Endothelial cell of umbilical vein (primary cell): ENCODE results near the gene ZNF398. TPM values are rescaled to one million over a fixed set of nuclear protein-coding genes. Genes with fewer than 3 reads are reported as not detected.

Experiments
- BruUV-seq: library from RNA; stranded (reverse); fragments of 400-500 nt; replicated peaks from 2 replicates; lab custom pipeline; 2021; lab: Mats Ljungman, UMichigan
- CTCF ChIA-PET: fragments of 300-600, 350-600 bp; sonication (Branson Sonifier 250); formaldehyde crosslinking; loops from one replicate; lab custom pipeline; 2021; ENCODE audit warnings: antibody characterized with exemption, inconsistent platforms; lab: Charles Lee
- POLR2A ChIA-PET: fragments of 300-600, 350-600 bp; sonication (Branson Sonifier 250); formaldehyde crosslinking; loops from one replicate; lab custom pipeline; 2021; ENCODE audit warnings: antibody characterized with exemption, inconsistent platforms; lab: Charles Lee
- DNase-seq: peaks from one replicate; pipeline ENCODE4 v3.0.0-alpha.2; 2011; ENCODE audit warnings: low read depth, low spot score
- FAIRE-seq: peaks from 2 replicates; lab custom pipeline; 2011; peaks lifted over from hg19 to GRCh38; lab: Jason Lieb, UNC
- H2AFZ ChIP-seq: 2 replicates; pipeline ENCODE4 v1.6.0; 2012; ENCODE audit warnings: low read depth, low read length, control low read depth, inconsistent platforms
- H3K27ac ChIP-seq: 2 replicates; pipeline ENCODE4 v1.5.1; 2011; ENCODE audit warnings: low read depth, mild to moderate bottlenecking, control low read depth, low read length, moderate library complexity; ENCODE audit not compliant: insufficient read depth
- H3K27me3 ChIP-seq, 2 experiments: 2 replicates each; pipeline versions ENCODE4 v1.6.0 to v1.6.1; 2011; ENCODE audit warnings: low read length in 2 of 2, mixed read lengths in 1 of 2; ENCODE audit not compliant: control insufficient read depth in 2 of 2, insufficient read depth in 2 of 2
- H3K36me3 ChIP-seq, 2 experiments: 2 replicates in 1 of 2; 3 replicates in 1 of 2; pipeline ENCODE4 v1.5.1; 2011; ENCODE audit warnings: low read length in 2 of 2, mild to moderate bottlenecking in 1 of 2, moderate library complexity in 1 of 2; ENCODE audit not compliant: control insufficient read depth in 2 of 2, insufficient read depth in 2 of 2; ENCODE audit errors: extremely low read depth in 1 of 2
- H3K4me1 ChIP-seq: 3 replicates; pipeline ENCODE4 v1.5.1; 2011; ENCODE audit warnings: mild to moderate bottlenecking, low read length; ENCODE audit not compliant: control insufficient read depth, insufficient read depth; ENCODE audit errors: extremely low read depth
- H3K4me2 ChIP-seq: 2 replicates; pipeline ENCODE4 v1.6.1; 2011; ENCODE audit warnings: low read length, control low read depth, mixed read lengths; ENCODE audit not compliant: insufficient read depth
- H3K4me3 ChIP-seq, 3 experiments: fragments of 200-600 bp in 1 of 3; sonication (generic), shearing (Covaris generic) in 1 of 3; replicated peaks in 1 of 3; 2 replicates each; pipeline ENCODE4 v1.5.1; 2011 to 2016; ENCODE audit warnings: control low read depth in 3 of 3, low read length in 3 of 3, mild to moderate bottlenecking in 2 of 3, inconsistent platforms in 1 of 3, low read depth in 1 of 3, moderate library complexity in 1 of 3; ENCODE audit not compliant: insufficient read depth in 1 of 3
- H3K79me2 ChIP-seq: 2 replicates; pipeline ENCODE4 v1.6.0; 2012; ENCODE audit warnings: low read length, inconsistent platforms; ENCODE audit not compliant: control insufficient read depth, insufficient read depth
- H3K9ac ChIP-seq: replicated peaks from 2 replicates; pipeline ENCODE3; 2011; ENCODE audit warnings: low read length, control low read depth; ENCODE audit not compliant: insufficient read depth; ENCODE audit errors: extremely low read depth
- H3K9me1 ChIP-seq: replicated peaks from 3 replicates; pipeline ENCODE4 v1.6.0; 2011; ENCODE audit warnings: mild to moderate bottlenecking, low read length; ENCODE audit not compliant: control insufficient read depth, insufficient read depth; ENCODE audit errors: extremely low read depth
- H3K9me3 ChIP-seq: replicated peaks from 2 replicates; pipeline ENCODE4 v1.5.1; 2012; ENCODE audit warnings: low read length, inconsistent platforms; ENCODE audit not compliant: control insufficient read depth, insufficient read depth
- H4K20me1 ChIP-seq: replicated peaks from 2 replicates; pipeline ENCODE3; 2011; ENCODE audit warnings: mild to moderate bottlenecking, low read length; ENCODE audit not compliant: control insufficient read depth, insufficient read depth; ENCODE audit errors: extremely low read depth
- EZH2 ChIP-seq: IDR thresholded peaks from 2 replicates; pipeline ENCODE4 v1.6.1; 2012; ENCODE audit warnings: borderline replicate concordance, low read depth, mild to moderate bottlenecking, moderate library complexity, low read length, inconsistent platforms; ENCODE audit not compliant: severe bottlenecking
- FOS ChIP-seq: IDR thresholded peaks from 2 replicates; pipeline ENCODE4 v1.6.1; 2011; ENCODE audit warnings: mild to moderate bottlenecking, low read length, moderate library complexity, borderline replicate concordance; ENCODE audit not compliant: insufficient read depth
- GATA2 ChIP-seq: IDR thresholded peaks from 2 replicates; pipeline ENCODE4 v1.7.0; 2011; ENCODE audit warnings: low read depth, mild to moderate bottlenecking, moderate library complexity, mixed read lengths, low read length; ENCODE audit not compliant: insufficient read length, insufficient read depth
- JUN ChIP-seq: IDR thresholded peaks from 2 replicates; pipeline ENCODE4 v1.6.1; 2011; ENCODE audit warnings: borderline replicate concordance, low read depth; ENCODE audit not compliant: insufficient read length, insufficient read depth
- MAX ChIP-seq: IDR thresholded peaks from 2 replicates; pipeline ENCODE4 v1.6.1; 2011; ENCODE audit not compliant: insufficient read depth, insufficient read length
- MYC ChIP-seq: IDR thresholded peaks from one replicate; pipeline ENCODE4 v1.6.1; 2011; ENCODE audit warnings: mild to moderate bottlenecking, low read depth, low read length
- POLR2A ChIP-seq: IDR thresholded peaks from 2 replicates; pipeline ENCODE4 v1.6.1; 2012; ENCODE audit warnings: low read depth, mild to moderate bottlenecking, control low read depth, low read length
- POLR2AphosphoS5 ChIP-seq: IDR thresholded peaks from 2 replicates; pipeline ENCODE4 v1.6.1; 2012; ENCODE audit warnings: low read depth, mild to moderate bottlenecking, control low read depth, low read length, moderate library complexity; ENCODE audit not compliant: insufficient read depth
- dilution Hi-C: fragments of 300-500 bp; cut with MboI; formaldehyde crosslinking; loops from one replicate; pipeline ENCODE4 v1.15.0; 2019; ENCODE audit warnings: low sequenced_read_pairs; ENCODE audit not compliant: extremely low pct_ligation_motif_present
- intact Hi-C: fragments of 100-400 bp; cut with micrococcal nuclease; formaldehyde crosslinking; loops from one replicate; pipeline ENCODE4 v1.10.0; 2022
- polyA plus RNA-seq, 4 experiments: library from polyadenylated mRNA; depleted of rRNA in 3 of 4; stranded (reverse) in 3 of 4; unstranded in 1 of 4; fragments of >200 nt; gene quantifications; 2 replicates each; pipeline versions ENCODE4 v1.2.1 to v1.2.3, GENCODE V29; 2011 to 2012; ENCODE audit warnings: missing spikeins in 1 of 4
- total RNA-seq: library from RNA; stranded (reverse); gene quantifications from 2 replicates; pipeline ENCODE4 v1.2.3, GENCODE V29; 2021
- TF ChIP-seq, protein P1 (sequence below), 2 donors: IDR thresholded peaks; 1 replicate in 1 of 2; 2 replicates in 1 of 2; pipeline ENCODE4 v1.5.1; 2011; ENCODE audit warnings: low read length in 2 of 2, mild to moderate bottlenecking in 2 of 2, moderate library complexity in 2 of 2, control low read depth in 1 of 2, inconsistent platforms in 1 of 2, low read depth in 1 of 2; ENCODE audit not compliant: insufficient read depth in 1 of 2; ENCODE audit errors: extremely low read depth in 1 of 2

The ZNF398 gene
- total and polyA plus RNA-seq, 2 donors (not counting 3 experiments of a cell fraction or from before 2014, with no cell fraction given), result 7.5 to 10.6 TPM

DNA sequence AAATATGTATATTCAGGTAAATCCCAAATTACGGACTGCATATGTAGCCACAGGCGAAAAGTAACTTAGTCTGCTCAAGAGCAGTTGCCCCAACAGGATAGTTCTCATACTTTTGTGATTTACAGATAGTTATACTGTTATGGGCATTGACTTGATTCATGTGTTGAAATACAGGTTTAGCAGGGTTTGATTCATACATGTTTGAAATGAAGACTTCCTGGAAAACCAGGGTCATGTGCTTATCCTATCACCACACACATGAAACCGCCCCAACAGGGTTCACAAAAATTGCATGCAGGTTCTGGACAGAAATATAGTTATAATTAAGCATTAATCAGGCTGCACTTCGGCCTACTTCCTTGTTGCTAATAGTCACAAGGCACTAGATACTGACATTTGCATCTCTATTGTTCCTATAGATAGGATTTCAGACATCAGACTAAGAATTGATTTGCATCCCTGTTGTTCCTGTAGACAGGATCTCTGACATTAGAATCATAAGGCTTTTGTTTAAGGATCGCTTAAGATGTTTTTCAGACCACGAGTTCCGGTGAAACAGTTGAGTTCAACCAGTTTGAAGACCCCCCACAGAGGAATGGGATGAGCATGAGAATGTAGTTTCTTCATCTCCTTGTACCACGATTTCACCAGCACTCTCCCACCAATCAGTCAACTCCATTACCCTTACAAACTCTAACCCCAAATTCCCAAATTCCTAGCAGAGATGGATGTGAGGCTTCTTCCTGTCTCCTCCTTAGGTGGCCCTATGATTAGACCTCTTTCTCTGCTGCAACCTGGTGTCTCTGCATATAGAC is 2.0 kb upstream of the ZNF398 start:
- H4K20me1 ChIP-seq, result no peaks in the 10 kb centered on the region
- intact Hi-C loops (loop anchor here (5.0 kb wide), 2 partner anchors 118 to 352 kb away; partner anchors contain the start of genes PDIA4 and ZNF746), dilution Hi-C loops (no loop called here)
- ChIA-PET POLR2A (no interaction called here), CTCF (interaction anchor here (2.7 kb wide), 1 partner anchor 50 kb away, joined by 18 read pairs; the partner anchor contains the start of gene ZNF282)
- TF ChIP-seq GATA2 (no peak), MAX (no peak), JUN (no peak), POLR2AphosphoS5 (no peak), FOS (no peak), MYC (no peak), POLR2A (no peak), EZH2 (no peak)
- TF ChIP-seq, protein P1, sequence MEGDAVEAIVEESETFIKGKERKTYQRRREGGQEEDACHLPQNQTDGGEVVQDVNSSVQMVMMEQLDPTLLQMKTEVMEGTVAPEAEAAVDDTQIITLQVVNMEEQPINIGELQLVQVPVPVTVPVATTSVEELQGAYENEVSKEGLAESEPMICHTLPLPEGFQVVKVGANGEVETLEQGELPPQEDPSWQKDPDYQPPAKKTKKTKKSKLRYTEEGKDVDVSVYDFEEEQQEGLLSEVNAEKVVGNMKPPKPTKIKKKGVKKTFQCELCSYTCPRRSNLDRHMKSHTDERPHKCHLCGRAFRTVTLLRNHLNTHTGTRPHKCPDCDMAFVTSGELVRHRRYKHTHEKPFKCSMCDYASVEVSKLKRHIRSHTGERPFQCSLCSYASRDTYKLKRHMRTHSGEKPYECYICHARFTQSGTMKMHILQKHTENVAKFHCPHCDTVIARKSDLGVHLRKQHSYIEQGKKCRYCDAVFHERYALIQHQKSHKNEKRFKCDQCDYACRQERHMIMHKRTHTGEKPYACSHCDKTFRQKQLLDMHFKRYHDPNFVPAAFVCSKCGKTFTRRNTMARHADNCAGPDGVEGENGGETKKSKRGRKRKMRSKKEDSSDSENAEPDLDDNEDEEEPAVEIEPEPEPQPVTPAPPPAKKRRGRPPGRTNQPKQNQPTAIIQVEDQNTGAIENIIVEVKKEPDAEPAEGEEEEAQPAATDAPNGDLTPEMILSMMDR (IDR thresholded peaks at IDR 0.05; ENCODE audit: extremely low read depth in 1 of 2, insufficient read depth in 1 of 2, low read depth in 1 of 2, low read length in 2 of 2), result no peak
- no peaks in the 10 kb centered on the region for H3K27me3 ChIP-seq
- DNase-seq, result no peak
- BruUV-seq, result no TSS peak
- FAIRE-seq, result peak; percentile 21
- no peaks in the 10 kb centered on the region for H3K9me1 ChIP-seq
- no peak overlapping the region for H2AFZ ChIP-seq
- no peak overlapping the region for H3K9ac ChIP-seq
- H3K4me1 ChIP-seq, result peaks cover 4% of the 10 kb centered on the region
- peaks cover 24% of the 10 kb centered on the region for H3K79me2 ChIP-seq
- no peak overlapping the region for H3K27ac ChIP-seq
- no peak overlapping the region for H3K4me3 ChIP-seq
- H3K4me2 ChIP-seq, result no peak overlapping the region
- no peaks in the 10 kb centered on the region for H3K9me3 ChIP-seq
- no peaks in the 10 kb centered on the region for H3K36me3 ChIP-seq
